Neural cell (in vitro differentiated cells): ENCODE data around the gene LLPH.

Experiments
- EZH2 ChIP-seq: fragments of 200-600, 300-800 bp; shearing (Covaris generic), sonication (generic); IDR thresholded peaks from 2 replicates; pipeline ENCODE4 v1.6.1; 2014; ENCODE audit warnings: antibody characterized with exemption, low read length, borderline replicate concordance, mild to moderate bottlenecking; ENCODE audit not compliant: insufficient read depth, poor library complexity, severe bottlenecking
- MXI1 ChIP-seq: fragments of 450-650 bp; conservative IDR thresholded peaks from 2 replicates; pipeline ENCODE4 v1.6.1; 2014; ENCODE audit warnings: antibody characterized with exemption, mild to moderate bottlenecking; ENCODE audit not compliant: poor library complexity, severe bottlenecking
- RAD21 ChIP-seq: fragments of 450-650 bp; conservative IDR thresholded peaks from 2 replicates; pipeline ENCODE4 v1.6.1; 2014; ENCODE audit warnings: antibody characterized with exemption, mild to moderate bottlenecking, moderate library complexity
- TF ChIP-seq, protein P1 (sequence below): fragments of 450-650 bp; IDR thresholded peaks from 2 replicates; pipeline ENCODE4 v1.5.1; 2014; ENCODE audit warnings: antibody characterized with exemption, mild to moderate bottlenecking, moderate library complexity; ENCODE audit not compliant: poor library complexity, severe bottlenecking

DNA sequence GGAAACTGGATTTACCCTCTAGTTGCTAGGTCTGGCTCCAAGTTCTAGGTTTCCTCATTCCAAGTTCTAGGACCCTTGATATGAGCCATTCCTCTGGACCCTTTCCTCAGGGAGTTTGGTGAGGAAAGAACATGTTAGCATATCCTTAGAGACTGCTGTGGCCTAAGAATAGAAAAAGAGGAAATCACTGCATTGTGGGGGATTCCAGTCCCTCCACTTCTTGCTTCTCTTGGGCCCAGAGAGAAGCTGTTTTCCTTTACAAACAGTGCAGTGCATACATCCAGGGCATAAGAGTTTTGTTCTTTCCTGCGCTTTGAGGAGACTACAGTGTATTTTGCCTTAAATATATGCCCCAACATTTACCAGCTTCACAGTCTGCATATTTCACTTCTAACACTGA is 59.0 kb downstream of the LLPH start:
- TF ChIP-seq MXI1: no peak
- TF ChIP-seq, protein P1, sequence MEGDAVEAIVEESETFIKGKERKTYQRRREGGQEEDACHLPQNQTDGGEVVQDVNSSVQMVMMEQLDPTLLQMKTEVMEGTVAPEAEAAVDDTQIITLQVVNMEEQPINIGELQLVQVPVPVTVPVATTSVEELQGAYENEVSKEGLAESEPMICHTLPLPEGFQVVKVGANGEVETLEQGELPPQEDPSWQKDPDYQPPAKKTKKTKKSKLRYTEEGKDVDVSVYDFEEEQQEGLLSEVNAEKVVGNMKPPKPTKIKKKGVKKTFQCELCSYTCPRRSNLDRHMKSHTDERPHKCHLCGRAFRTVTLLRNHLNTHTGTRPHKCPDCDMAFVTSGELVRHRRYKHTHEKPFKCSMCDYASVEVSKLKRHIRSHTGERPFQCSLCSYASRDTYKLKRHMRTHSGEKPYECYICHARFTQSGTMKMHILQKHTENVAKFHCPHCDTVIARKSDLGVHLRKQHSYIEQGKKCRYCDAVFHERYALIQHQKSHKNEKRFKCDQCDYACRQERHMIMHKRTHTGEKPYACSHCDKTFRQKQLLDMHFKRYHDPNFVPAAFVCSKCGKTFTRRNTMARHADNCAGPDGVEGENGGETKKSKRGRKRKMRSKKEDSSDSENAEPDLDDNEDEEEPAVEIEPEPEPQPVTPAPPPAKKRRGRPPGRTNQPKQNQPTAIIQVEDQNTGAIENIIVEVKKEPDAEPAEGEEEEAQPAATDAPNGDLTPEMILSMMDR: no peak
- TF ChIP-seq RAD21: no peak
- no peak for TF ChIP-seq EZH2
